A549 (cell line): ENCODE data around the gene OPRM1. TPM values are rescaled to one million over a fixed set of nuclear protein-coding genes. Genes with fewer than 3 reads are reported as not detected.
"Not testable (repeated sequence)": the region's sequence is repeated elsewhere in the genome, so short reads cannot be mapped to it uniquely, and the experiment has no call there.

Experiments
- ATAC-seq, 2 experiments: fragments of 200-7000 bp in 1 of 2; fragments of >200 bp in 1 of 2; cut with Nextera tagmentation in 1 of 2; cut with Tn5 transposase in 1 of 2; 3 replicates each; pipeline versions ENCODE4 v1.8.0 to v1.9.1; 2018 to 2020; ENCODE audit warnings: mild to moderate bottlenecking in 1 of 2, moderate library complexity in 1 of 2
- CTCF ChIA-PET: fragments of 300-600 bp; sonication (Branson Sonifier 250); formaldehyde crosslinking; extraction: SDS; loops from one replicate; lab custom pipeline; 2021; ENCODE audit warnings: antibody characterized with exemption, inconsistent platforms; lab: Yijun Ruan, JAX
- POLR2A ChIA-PET: fragments of 350-600 bp; formaldehyde crosslinking; extraction: SDS; loops from one replicate; lab custom pipeline; 2021; ENCODE audit warnings: antibody characterized with exemption, inconsistent platforms; lab: Yijun Ruan, JAX
- DNase-seq, 2 experiments: peaks; one replicate each; pipeline versions ENCODE4 v3.0.0 to v3.0.0-alpha.2; 2011 to 2016; ENCODE audit warnings: low read depth in 1 of 2, low spot score in 1 of 2
- FAIRE-seq: peaks from 2 replicates; lab custom pipeline; 2011; peaks lifted over from hg19 to GRCh38; lab: Jason Lieb, UNC
- H3K27ac ChIP-seq, 2 experiments: fragments of >200 bp; sonication (Bioruptor Twin); formaldehyde crosslinking; 3 replicates each; pipeline ENCODE4 v1.5.1; 2016 to 2017
- H3K4me1 ChIP-seq: fragments of >200 bp; sonication (Bioruptor Twin); formaldehyde crosslinking; 3 replicates; pipeline ENCODE4 v1.6.1; 2016
- H3K4me2 ChIP-seq: fragments of >200 bp; sonication (Bioruptor Twin); formaldehyde crosslinking; 3 replicates; pipeline ENCODE4 v1.6.1; 2016
- H3K4me3 ChIP-seq: fragments of >200 bp; sonication (Bioruptor Twin); formaldehyde crosslinking; 3 replicates; pipeline ENCODE4 v1.5.1; 2016
- H3K9me3 ChIP-seq: fragments of >200 bp; sonication (Bioruptor Twin); formaldehyde crosslinking; 3 replicates; pipeline ENCODE4 v1.6.1; 2016
- ATOH8 ChIP-seq: fragments of 250-450 bp; sonication (Bioruptor Pico); IDR thresholded peaks from 2 replicates; pipeline ENCODE4 v1.5.0; 2020; ENCODE audit warnings: low read depth, mild to moderate bottlenecking, moderate library complexity
- BCL3 ChIP-seq: fragments of >200 bp; sonication (Bioruptor Twin); formaldehyde crosslinking; IDR thresholded peaks from 3 replicates; pipeline ENCODE4 v1.6.1; 2016
- BHLHE40 ChIP-seq: IDR thresholded peaks from 2 replicates; pipeline ENCODE4 v1.6.1; 2012; ENCODE audit warnings: low read depth, low read length, inconsistent platforms
- CBX8 ChIP-seq: fragments of 200-600 bp; sonication (generic); IDR thresholded peaks from 2 replicates; pipeline ENCODE4 v1.6.1; 2016
- CEBPB ChIP-seq, 2 experiments: fragments of >200 bp in 1 of 2; sonication (Bioruptor Twin) in 1 of 2; formaldehyde crosslinking in 1 of 2; IDR thresholded peaks; 2 replicates each; pipeline ENCODE4 v1.6.1; 2012 to 2016
- CHD2 ChIP-seq: fragments of 150-350 bp; IDR thresholded peaks from 2 replicates; pipeline ENCODE4 v1.6.1; 2014; ENCODE audit warnings: low read length; ENCODE audit not compliant: partially characterized antibody
- E2F6 ChIP-seq: IDR thresholded peaks from 2 replicates; pipeline ENCODE4 v1.6.1; 2012; ENCODE audit warnings: low read depth, borderline replicate concordance
- EP300 ChIP-seq, 2 experiments: fragments of >200 bp; sonication (Bioruptor Twin); formaldehyde crosslinking; IDR thresholded peaks; 2 replicates in 1 of 2; 3 replicates in 1 of 2; pipeline ENCODE4 v1.6.1; 2016 to 2017
- ESRRA ChIP-seq: fragments of 150-350 bp; IDR thresholded peaks from 2 replicates; pipeline ENCODE4 v1.6.1; 2014; ENCODE audit warnings: mild to moderate bottlenecking, low read length, borderline replicate concordance
- FOSL2 ChIP-seq, 2 experiments: fragments of 450-650 bp in 1 of 2; fragments of >200 bp in 1 of 2; sonication (Bioruptor Twin) in 1 of 2; formaldehyde crosslinking; IDR thresholded peaks; 2 replicates each; pipeline versions ENCODE4 v1.5.0 to v1.6.1; 2016 to 2020; ENCODE audit warnings: mild to moderate bottlenecking in 1 of 2, moderate library complexity in 1 of 2
- FOXS1 ChIP-seq: fragments of 250-450 bp; sonication (Bioruptor Pico); IDR thresholded peaks from 2 replicates; pipeline ENCODE4 v1.5.0; 2020; ENCODE audit warnings: mild to moderate bottlenecking, moderate library complexity
- GATA3 ChIP-seq: IDR thresholded peaks from 2 replicates; pipeline ENCODE4 v1.6.1; 2012; ENCODE audit warnings: borderline replicate concordance
- HEYL ChIP-seq: fragments of 250-450 bp; sonication (Bioruptor Pico); IDR thresholded peaks from 2 replicates; pipeline ENCODE4 v1.8.0; 2021; ENCODE audit warnings: mild to moderate bottlenecking, moderate library complexity
- HOXA7 ChIP-seq: fragments of 250-450 bp; sonication (Bioruptor Pico); IDR thresholded peaks from 2 replicates; pipeline ENCODE4 v1.5.0; 2020; ENCODE audit warnings: mild to moderate bottlenecking, moderate library complexity
- HOXB13 ChIP-seq: fragments of 250-450 bp; sonication (Bioruptor Pico); IDR thresholded peaks from 2 replicates; pipeline ENCODE4 v1.5.0; 2020; ENCODE audit warnings: low read depth, mild to moderate bottlenecking, moderate library complexity
- KDM1A ChIP-seq: fragments of 200-600 bp; sonication (generic); IDR thresholded peaks from 2 replicates; pipeline ENCODE4 v1.6.1; 2016; ENCODE audit warnings: low read depth, mild to moderate bottlenecking
- MAX ChIP-seq: IDR thresholded peaks from 2 replicates; pipeline ENCODE4 v1.6.1; 2012
- NPAS2 ChIP-seq: fragments of 250-450 bp; sonication (Bioruptor Pico); IDR thresholded peaks from 2 replicates; pipeline ENCODE4 v1.8.0; 2022; ENCODE audit warnings: mild to moderate bottlenecking, moderate library complexity, borderline replicate concordance
- NR3C1 ChIP-seq: fragments of >200 bp; sonication (Bioruptor Twin); formaldehyde crosslinking; IDR thresholded peaks from 3 replicates; pipeline ENCODE4 v1.6.1; 2017
- PHF8 ChIP-seq: fragments of 200-600 bp; sonication (generic); IDR thresholded peaks from 2 replicates; pipeline ENCODE4 v1.6.1; 2016; ENCODE audit warnings: low read depth, mild to moderate bottlenecking, antibody characterized with exemption, moderate library complexity, borderline replicate concordance
- POLR2AphosphoS2 ChIP-seq: conservative IDR thresholded peaks from 2 replicates; pipeline ENCODE4 v1.6.1; 2012; ENCODE audit warnings: low read length, improper control_type of control experiment, inconsistent platforms
- RAD21 ChIP-seq, 2 experiments: fragments of >200 bp in 1 of 2; sonication (Bioruptor Twin) in 1 of 2; formaldehyde crosslinking in 1 of 2; IDR thresholded peaks in 1 of 2; conservative IDR thresholded peaks in 1 of 2; 2 replicates in 1 of 2; 3 replicates in 1 of 2; pipeline ENCODE4 v1.6.1; 2012 to 2018; ENCODE audit warnings: inconsistent platforms in 1 of 2
- SMC3 ChIP-seq: fragments of >200 bp; sonication (Bioruptor Twin); formaldehyde crosslinking; IDR thresholded peaks from 3 replicates; pipeline ENCODE4 v1.6.1; 2018; ENCODE audit warnings: inconsistent platforms
- SREBF2 ChIP-seq: fragments of 450-650 bp; IDR thresholded peaks from 2 replicates; pipeline ENCODE4 v1.6.1; 2014; ENCODE audit warnings: mild to moderate bottlenecking, moderate library complexity
- ZNF302 ChIP-seq: fragments of 250-450 bp; sonication (Bioruptor Pico); IDR thresholded peaks from 2 replicates; pipeline ENCODE4 v1.9.0; 2021; ENCODE audit warnings: inconsistent platforms, mild to moderate bottlenecking, moderate library complexity
- ZSCAN20 ChIP-seq: fragments of 250-450 bp; sonication (Bioruptor Pico); IDR thresholded peaks from 2 replicates; pipeline ENCODE4 v1.8.0; 2022; ENCODE audit warnings: mild to moderate bottlenecking, moderate library complexity
- WGBS: methylation state at CpG from one replicate; pipeline ENCODE4 v1.1.6; 2017; ENCODE audit errors: missing lambda C conversion rate; 5-methylcytosine and 5-hydroxymethylcytosine counted together
- polyA plus RNA-seq, 4 experiments: library from polyadenylated mRNA; depleted of rRNA in 3 of 4; stranded (reverse); fragments of >200 nt; fragmentation: RNase III in 1 of 4; extraction: RNeasy Plus Mini Kit Qiagen cat#74134 plus additional on column Dnase treatment in 1 of 4; gene quantifications; 2 replicates in 3 of 4; 3 replicates in 1 of 4; pipeline ENCODE4 v1.2.3, GENCODE V29; 2011 to 2017
- TF ChIP-seq, protein P1 (sequence below): fragments of 450-650 bp; IDR thresholded peaks from 2 replicates; pipeline ENCODE4 v1.6.1; 2014; ENCODE audit warnings: antibody characterized with exemption
- TF ChIP-seq, protein P2 (sequence below): fragments of >200 bp; sonication (Bioruptor Twin); formaldehyde crosslinking; IDR thresholded peaks from 2 replicates; pipeline ENCODE4 v1.6.1; 2016

The OPRM1 gene
- polyA plus RNA-seq, 2 of the 4 experiments (the other 2 are of a cell fraction) = not detected

DNA sequence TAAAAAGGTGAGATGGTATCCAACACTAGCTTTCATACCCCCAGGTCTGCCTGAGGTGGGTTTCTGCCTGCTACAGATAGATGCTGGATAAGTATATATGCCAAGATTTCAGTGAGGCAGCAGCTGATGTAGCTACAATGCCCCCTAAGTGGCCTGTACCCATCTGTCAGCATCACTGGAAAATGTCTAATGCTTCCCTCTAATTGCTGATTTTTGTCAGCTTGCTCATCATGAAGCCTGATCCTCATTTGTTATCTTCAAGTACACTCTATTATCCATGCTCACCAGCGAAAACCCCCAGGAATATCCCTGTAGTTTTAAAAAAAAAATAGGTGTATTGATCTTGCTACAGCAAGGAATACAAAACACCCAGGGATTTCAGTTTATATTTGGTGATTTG is 32.2 kb downstream of the OPRM1 start:
- no peak overlapping the region for H3K27ac ChIP-seq
- no peaks in the 10 kb centered on the region for H3K9me3 ChIP-seq
- POLR2A ChIA-PET = no interaction called here
- TF ChIP-seq, protein P1, sequence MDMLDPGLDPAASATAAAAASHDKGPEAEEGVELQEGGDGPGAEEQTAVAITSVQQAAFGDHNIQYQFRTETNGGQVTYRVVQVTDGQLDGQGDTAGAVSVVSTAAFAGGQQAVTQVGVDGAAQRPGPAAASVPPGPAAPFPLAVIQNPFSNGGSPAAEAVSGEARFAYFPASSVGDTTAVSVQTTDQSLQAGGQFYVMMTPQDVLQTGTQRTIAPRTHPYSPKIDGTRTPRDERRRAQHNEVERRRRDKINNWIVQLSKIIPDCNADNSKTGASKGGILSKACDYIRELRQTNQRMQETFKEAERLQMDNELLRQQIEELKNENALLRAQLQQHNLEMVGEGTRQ = no peak
- no peak for TF ChIP-seq CBX8
- TF ChIP-seq SMC3 = no peak
- no peak for TF ChIP-seq FOXS1 (CRISPR knock-in tag)
- TF ChIP-seq GATA3 = no peak
- no peak for TF ChIP-seq HOXB13 (CRISPR knock-in tag)
- no peak for TF ChIP-seq BCL3
- TF ChIP-seq ATOH8 (CRISPR knock-in tag) = no peak
- no peak for TF ChIP-seq RAD21 (conservative IDR thresholded peaks at IDR 0.05 in 1 of 2, IDR thresholded peaks at IDR 0.05 in 1 of 2)
- TF ChIP-seq ZSCAN20 (CRISPR knock-in tag) = no peak
- TF ChIP-seq, protein P2, sequence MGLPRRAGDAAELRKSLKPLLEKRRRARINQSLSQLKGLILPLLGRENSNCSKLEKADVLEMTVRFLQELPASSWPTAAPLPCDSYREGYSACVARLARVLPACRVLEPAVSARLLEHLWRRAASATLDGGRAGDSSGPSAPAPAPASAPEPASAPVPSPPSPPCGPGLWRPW = no peak
- no peak for TF ChIP-seq SREBF2
- no peak for TF ChIP-seq EP300 (IDR thresholded peaks at IDR 0.05)
- no peak for TF ChIP-seq POLR2AphosphoS2
- TF ChIP-seq NPAS2 (CRISPR knock-in tag) = no peak
- CTCF ChIA-PET = no interaction called here
- 4% methylated on average over 1 of the region's 1 CpG for WGBS
- no peaks in the 10 kb centered on the region for H3K4me1 ChIP-seq
- FAIRE-seq = no peak
- ATAC-seq = no peak
- H3K4me2 ChIP-seq = no peak overlapping the region
- DNase-seq = no peak
- no peak overlapping the region for H3K4me3 ChIP-seq

GRCh38 chr6:154071711-154072110 is 32.7 kb downstream of the OPRM1 start:
- Histone ChIP-seq H3K4me1 (no peaks in the 10 kb centered on the region), H3K27ac (no peak overlapping the region), H3K4me3 (no peak overlapping the region), H3K4me2 (no peak overlapping the region), H3K9me3 (no peaks in the 10 kb centered on the region)
- ATAC-seq = no peak
- no peak for FAIRE-seq
- 0% methylated on average over 1 of the region's 1 CpG for WGBS
- POLR2A ChIA-PET = no interaction called here
- CTCF ChIA-PET = no interaction called here
- DNase-seq = no peak
- TF ChIP-seq ZNF302 (CRISPR knock-in tag) (no peak), MAX (no peak), E2F6 (no peak), HEYL (CRISPR knock-in tag) (no peak), CHD2 (no peak), ZSCAN20 (CRISPR knock-in tag) (no peak), HOXA7 (no peak), ESRRA (no peak), NPAS2 (CRISPR knock-in tag) (no peak), KDM1A (no peak), PHF8 (no peak), GATA3 (no peak), BHLHE40 (no peak), SREBF2 (no peak), CEBPB (IDR thresholded peaks at IDR 0.05) (no peak), FOSL2 (IDR thresholded peaks at IDR 0.05) (no peak), FOSL2 (CRISPR knock-in tag; IDR thresholded peaks at IDR 0.05) (no peak), NR3C1 (no peak)
- TF ChIP-seq, protein P2 = no peak

DNA sequence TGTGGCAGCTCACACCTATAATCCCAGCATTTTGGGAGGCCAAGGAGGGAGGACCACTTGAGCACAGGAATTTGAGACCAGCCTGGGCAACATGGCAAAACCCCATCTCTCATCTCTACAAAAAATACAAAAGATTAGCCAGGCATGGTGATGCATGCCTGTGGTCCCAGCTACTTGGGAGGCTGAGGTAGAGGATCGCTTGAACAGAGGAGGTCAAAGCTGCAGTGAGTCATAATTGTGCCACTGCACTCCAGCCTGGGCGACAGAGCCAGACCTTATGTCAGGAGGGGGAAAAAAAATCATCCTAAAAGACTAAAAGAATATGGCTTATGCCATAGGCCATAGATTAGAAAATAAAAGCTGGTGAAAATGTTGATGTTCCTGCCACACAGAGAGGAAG is 39.6 kb downstream of the OPRM1 start:
- WGBS = 11% methylated on average over 2 of the region's 2 CpGs
- CTCF ChIA-PET, POLR2A ChIA-PET: not testable (repeated sequence)

More for the DNA sequence above, 39.6 kb downstream of the OPRM1 start:
- not testable (repeated sequence) for H3K27ac ChIP-seq, FAIRE-seq, H3K9me3 ChIP-seq, H3K4me1 ChIP-seq, DNase-seq, H3K4me3 ChIP-seq, H3K4me2 ChIP-seq, ATAC-seq
